HG03469 (cell line): Measurements from ENCODE around the gene TMPRSS3.

Source experiments
- ATAC-seq: cut with Tn5 transposase; IDR thresholded peaks from one replicate; pipeline ENCODE4 v1.9.1; 2021; ENCODE audit warnings: mild to moderate bottlenecking, moderate library complexity, moderate number of reproducible peaks; ENCODE audit not compliant: unreplicated experiment

Gene TMPRSS3

DNA sequence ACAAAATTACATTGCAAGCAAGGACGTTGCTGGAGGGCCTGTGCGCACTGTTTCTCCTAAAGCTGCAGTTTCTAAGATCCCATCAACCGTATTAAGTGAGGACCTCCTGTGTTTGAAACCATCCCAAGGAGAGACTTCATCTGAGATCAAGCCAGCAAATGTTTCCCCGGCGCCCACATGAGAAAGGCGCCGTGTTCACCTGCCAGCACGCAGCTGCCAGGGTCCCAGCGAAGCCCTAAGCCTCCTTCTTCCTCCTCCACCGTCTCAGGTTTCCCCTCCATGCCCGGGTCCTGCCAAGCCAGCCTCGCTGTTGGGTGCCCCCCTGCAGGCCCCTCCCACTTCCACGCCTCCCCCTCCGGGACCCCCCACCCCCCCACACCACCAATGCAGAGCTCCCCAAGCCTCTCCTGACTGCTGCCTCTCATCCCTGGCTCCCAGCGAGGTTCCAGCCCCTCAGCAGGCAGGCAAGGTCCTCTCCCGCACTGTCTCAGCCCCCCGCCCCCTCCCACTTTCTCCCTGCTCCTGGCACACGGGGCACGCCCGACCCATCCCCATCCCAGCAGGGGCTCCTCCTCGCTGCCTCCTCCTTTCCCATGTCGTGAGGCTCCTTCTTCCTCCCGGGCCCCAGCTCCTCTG, 20.9 kb downstream of the TMPRSS3 start:
- ATAC-seq: no peak

DNA sequence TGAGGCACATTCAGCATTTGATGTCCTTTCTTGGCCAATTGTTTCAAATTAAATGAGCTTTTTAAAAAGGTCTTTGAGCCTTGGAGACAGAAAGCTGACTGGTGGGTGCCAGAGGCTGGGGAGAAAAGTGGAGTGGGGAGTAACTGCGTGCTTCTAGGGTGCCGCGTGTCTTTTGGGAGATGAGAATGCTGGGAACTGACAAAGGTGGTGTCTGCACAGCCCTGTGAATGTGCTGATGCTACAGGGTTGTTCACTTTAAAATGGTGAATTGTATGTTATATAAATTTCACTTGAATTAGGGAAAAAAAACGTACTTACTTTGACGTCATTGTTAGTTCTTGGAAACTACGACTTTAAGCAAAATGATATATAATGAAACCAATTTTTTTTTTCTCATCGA, 21.4 kb downstream of the TMPRSS3 start:
- ATAC-seq: no peak

DNA sequence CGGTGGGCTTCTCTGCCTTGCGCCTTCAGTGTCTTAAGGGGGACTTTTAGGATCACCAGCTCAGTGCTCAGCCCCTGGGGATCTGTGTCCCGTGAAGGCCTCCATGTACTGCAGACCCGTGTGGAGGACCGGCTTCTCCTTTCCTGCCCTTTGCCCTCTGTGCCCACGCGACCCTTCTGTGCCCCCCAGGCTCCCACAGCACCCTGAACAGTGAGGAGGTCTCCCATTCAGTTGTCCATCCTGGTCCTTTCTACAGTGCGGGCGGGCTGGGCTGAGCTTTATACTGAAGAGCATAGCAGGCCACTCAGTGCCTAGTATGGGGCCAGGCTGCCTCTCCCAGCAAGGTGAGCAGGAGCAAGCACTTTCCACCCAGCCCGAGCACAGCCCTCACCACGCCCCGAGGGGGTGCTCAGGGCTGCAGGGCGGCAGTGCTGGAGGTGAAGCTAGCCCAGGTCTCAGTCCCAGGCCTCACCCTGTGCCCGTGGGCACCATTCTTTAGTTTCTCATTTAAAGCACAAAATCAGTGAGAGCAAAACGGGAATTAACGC, 21.9 kb downstream of the TMPRSS3 start:
- no peak for ATAC-seq

DNA sequence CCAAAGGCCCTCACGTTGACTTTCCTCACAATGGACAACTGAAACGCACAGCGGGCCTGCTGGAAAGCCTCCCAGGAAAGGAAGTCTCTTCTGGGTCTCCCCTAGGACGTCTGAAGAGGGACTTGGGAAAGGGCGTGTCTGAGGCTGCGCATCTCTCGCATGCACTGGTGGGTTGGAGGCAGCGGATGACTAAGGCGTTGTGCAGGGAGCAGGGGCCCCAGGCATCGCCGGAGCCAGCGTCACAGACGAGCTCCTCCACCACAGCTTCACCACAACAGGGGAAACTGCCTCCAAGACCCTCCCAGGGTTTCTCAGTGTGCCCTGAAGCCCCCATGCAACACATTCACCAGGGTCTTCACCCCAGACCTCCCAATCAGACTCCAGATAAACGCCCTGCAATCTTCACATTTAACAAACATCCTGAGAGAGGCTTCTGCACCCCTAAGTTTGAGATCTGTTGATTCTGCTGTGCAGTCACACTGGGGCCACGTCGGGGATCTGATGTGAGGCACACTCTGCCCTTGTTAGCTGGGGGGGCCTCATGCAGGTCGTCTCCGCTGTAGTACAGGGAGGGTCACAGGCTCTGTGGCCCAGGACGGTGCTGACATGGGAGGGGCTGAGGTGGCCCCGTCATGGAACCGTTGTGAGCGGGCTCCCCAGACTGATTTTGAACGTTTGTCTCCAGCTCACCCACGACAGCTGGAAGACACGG, 22.5 kb downstream of the TMPRSS3 start:
- ATAC-seq: no peak

DNA sequence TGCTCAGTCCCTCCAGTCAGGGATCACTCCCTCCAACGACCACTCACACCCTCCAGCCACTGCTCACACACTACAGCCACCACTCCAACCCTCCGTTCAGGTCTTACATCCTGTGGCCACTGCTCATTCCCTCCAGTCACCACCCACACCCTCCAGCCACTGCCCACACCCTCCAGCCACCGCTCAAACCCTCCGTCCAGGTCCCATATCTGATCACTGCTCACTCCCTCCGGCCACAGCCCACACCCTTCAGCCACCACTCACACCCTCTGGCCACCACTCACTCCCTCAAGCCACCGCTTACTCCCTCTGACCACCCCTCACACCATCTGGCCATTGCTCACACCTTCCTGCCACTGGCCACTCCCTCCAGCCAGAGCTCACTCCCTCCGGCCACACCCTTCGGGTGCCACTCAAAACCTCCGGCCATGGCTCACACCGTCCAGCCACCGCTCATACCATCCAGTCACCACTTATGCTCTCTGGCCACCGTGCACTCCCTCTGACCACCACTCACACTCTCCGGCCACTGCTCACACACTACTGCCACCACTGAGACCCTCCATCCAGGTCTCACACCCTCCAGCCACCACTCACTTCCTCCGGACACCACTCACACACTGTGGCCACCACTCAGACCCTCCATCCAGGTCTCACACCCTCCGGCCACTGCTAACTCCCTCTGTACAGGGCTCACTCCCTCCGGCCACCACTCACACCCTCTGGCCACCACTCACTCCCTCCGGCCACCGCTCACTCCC, 24.8 kb downstream of the TMPRSS3 start:
- no peak for ATAC-seq

DNA sequence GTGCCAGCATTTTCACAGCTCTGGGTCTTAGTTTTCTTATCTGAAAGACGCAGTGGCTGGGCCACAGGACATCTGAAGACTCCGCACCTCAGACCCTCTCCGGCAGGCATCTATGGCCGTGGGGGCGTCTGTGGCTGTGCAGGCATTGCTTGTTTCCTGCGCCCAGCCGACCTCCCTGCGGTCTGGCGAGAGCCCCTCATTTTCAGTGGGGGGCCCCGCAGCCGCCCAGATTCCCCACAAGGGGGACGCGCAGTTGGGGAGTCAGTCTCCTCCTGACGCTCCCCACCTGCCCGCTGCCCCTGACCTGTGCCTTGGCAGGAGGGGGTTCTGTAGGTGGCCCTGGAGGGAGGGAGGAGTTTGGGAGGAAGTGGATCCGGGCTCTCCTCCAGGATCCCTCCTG, 26.0 kb downstream of the TMPRSS3 start:
- ATAC-seq: no peak

DNA sequence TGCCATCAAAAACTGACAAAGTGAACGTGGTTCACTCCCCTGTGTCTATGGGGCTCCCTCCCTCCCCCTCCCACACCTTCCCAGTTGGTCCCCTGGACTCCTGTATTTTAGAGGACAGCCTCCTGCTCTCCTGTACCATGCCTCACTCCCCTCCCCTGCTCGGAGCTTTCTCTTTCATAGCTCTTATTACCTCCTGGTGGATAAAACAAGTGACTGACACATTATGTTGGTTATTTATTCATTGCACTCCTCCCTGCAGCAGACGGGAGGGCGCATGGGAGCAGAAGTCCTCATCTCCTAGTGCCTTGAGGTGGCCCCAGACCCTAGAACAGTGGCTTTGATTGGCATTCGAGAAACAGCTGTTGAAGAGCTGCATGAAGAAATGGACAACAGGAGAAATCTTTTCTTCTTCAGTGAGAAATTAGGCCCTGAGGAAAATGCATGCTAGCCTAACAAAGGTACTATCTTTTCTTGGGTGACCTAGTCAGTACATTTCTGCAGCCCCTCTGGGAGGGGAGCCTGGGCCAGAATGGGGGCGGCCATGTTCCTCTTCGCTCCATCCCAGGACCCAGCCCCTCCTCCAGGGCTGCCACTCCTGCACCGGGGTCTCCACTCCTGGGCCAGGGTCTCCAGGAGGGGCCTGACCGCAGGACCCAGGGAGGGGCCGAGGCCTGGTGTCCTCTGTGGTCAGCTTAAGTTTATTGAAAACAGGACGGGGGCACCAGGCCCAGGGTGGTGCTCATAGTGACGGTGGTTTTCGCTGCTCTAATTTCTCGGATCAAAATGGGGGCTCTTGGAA, 28.3 kb downstream of the TMPRSS3 start:
- no peak for ATAC-seq

DNA sequence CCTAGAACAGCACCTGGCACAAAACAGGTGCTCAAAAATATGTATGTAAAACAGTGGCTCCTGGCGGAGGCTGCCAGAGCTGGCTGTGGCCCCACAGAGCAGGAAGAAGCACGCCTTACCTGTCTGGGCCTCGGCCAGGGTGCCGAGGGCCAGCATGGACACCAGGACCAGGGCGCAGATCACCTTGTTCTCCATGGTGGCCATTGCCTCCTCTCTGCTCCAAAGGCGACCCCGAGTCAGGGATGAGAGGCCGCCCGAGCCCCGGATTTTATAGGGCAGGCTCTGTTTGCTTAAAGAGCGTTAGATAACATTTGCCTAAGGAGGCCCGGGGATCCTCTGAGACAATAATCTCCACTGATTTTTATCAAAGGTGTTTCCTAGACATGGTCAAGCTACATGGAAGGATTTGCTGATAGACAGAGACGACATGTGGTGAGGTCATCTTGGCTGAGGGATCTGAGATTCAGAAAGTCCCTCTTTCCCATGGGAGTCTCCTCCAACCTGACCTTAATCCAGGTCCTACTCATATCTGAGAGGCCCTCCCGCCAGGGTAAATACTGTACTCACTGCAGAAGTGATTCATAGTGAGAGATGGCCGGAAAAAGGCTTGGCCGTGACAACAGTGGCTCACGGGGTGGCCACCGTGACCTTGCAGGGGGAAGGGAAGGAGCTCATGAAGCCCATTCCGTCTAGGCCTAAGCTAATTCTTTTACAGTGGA, 29.4 kb downstream of the TMPRSS3 start, which contains the start of gene TFF1:
TFF1 (minus strand) TSS at position 244 of the 719 bp plus-strand sequence; CDS start at position 204, 40 bp downstream.
- ATAC-seq: no peak

DNA sequence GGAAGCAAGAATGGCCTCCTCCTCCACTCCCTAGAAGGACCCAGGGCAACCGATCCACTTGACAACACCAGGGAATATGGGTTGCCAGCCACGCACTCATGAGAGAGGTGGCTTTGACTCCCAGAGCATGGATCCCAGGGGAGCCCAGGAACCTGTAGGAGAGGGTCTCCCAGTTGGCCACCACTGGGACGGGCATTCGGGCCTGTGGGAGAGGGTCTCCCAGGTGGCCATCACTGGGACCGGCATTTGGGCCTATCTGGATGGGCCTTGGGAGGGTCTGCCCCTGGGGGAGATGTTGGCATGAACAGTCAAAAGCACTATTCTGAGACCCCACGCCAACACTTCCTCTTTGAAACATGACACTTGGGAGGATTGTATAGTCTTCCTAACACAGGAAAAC, 30.1 kb downstream of the TMPRSS3 start:
- no peak for ATAC-seq

DNA sequence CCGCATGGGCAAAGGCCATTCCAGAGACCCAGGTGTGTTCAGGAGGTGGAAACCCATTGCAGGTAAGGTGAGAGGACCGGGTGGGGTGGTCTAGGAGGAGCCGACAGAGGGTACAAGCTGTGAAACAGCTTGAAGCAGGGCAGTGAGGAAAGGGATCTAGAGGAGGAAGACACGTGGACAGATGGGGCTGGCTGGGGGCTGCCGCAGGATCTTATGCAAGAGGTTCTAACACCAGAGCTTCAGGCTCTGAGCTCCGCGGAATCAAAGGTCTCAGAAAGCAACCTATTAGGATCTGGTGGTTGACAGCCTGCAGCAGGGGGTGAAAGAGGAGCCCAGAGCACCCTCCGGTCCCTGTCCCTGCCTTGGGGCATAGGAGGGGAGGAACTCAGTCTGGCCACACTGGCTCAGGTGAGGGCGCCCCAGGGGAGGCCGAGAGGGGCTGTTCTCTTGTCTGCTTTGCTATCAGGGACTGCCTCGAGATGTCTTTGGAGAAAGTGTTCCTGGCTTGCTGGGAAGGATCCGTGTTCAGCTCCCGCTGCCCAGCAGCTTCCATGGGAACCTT, 31.5 kb downstream of the TMPRSS3 start:
- ATAC-seq: no peak

DNA sequence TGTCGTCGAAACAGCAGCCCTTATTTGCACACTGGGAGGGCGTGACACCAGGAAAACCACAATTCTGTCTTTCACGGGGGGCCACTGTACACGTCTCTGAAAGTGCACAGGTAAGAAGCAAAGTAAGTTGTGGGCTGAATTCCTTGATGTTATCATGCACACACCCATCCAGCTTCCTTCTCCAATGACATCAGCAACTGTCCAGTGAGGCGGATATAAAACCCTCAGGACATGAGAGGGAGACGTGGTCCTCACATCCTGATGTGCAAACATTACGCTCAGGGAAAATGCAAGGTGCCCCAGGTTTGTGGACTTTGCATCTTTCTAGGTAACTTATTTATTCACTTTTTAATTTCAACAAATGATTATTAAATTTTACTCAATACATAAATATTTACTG, 32.5 kb downstream of the TMPRSS3 start:
- ATAC-seq: no peak

DNA sequence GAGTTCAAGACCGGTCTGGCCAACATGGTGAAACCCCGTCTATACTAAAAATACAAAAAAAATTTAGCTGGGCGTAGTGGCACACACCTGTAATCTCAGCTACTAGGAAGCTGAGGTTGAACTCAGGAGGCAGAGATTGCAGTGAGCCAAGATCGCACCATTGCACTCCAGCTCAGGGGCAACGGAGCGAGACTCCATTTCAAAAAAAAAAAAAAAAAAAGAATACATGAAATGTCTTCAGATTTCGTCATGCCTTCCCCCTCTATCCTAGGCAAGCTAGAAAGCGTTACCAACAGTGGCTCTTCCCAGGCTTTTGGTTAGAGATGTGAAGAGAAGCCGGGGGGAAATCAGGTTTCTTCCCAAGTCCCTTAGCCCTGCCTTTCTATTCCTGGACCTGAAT, 33.2 kb downstream of the TMPRSS3 start:
- ATAC-seq: no peak

DNA sequence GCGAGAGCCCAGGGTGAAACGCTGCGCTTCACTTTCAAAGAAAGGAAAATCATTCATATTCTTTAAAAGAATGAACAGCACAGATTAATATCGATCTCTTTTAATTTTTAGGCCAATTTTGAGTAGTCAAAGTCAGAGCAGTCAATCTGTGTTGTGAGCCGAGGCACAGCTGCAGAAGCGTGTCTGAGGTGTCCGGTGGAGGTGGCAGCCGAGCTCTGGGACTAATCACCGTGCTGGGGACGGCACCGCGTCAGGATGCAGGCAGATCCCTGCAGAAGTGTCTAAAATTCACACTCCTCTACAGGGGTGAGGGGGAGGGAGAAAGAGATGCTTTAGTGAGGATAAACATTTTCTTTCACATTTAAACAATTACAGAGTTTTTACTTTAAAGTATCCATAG, 33.7 kb downstream of the TMPRSS3 start:
- no peak for ATAC-seq

DNA sequence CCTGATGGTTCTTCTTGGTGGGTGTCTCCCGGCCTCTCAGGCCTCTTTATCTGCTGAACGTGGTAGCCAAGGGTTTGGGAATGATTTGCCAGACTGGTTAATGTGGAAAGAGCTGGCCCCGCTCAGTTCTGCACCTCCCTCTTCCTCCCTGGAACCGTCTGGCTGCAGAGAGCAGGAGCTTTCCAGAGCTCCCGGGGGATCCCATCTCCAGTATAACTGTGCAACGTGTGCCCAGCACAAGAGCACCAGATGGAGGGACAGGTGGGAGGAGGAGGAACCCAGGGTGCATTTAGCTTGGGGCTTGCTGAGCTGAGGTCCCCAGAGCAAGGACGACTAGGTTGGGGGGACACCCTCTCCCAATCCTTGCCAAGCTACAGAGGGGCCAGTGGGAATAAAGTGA, 34.6 kb downstream of the TMPRSS3 start:
- ATAC-seq: no peak

DNA sequence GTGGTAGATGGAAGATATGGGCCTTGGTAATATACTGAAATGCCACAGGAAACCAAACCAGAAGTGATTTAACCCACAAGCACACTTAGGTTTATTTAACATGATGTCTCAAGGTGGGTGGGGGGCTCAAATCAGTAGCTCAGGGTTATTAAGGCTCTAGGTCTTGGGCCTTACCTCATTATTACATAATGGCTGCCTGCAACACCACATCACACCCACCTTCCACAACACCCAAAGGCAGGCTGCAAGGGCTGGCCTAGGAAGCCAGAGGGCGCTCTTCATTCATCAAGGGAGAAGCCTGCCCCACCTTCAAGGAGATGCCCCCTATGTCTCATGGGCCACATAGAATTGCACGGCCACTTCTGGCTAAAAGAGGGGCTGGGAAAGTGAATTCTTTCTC, 35.5 kb downstream of the TMPRSS3 start:
- ATAC-seq: no peak

DNA sequence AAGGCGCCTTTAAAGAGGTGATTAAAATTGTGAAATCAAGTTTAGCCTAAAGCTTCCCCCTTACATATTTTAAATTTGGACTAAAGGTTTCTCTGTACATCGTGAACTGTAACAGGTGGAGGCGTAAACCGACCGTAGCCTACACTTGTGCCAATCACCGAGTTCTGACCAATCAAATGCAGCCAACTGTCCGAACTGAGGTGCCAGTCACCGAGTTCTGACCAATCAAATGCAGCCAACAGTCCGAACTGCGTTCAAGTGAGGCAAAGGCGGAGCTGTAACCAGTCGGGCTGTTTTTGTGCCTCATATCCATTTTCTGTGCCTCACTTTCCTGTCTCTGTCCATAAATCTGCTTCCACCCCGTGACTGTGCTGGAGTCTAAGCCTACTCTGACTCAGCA, 36.9 kb downstream of the TMPRSS3 start:
- no peak for ATAC-seq

DNA sequence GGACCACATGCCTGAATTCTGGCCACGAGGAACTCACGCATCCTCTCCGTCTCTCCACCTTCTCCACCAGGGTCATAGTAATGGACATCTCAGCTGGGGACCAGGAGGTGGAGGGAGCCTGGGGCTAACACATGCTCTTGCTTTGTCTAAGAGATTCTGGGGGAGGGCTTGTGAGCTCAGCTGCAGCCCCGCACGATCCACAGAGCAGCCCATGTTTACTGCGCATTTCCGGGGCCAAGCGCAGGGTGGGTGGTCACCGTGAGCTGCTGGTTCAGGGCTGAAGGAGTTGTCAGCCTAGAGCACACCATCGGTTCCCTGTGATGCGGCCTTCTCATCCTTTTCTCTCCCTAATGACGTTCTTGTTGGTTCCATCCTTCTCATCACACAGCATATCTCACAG, 37.6 kb downstream of the TMPRSS3 start:
- ATAC-seq: no peak

DNA sequence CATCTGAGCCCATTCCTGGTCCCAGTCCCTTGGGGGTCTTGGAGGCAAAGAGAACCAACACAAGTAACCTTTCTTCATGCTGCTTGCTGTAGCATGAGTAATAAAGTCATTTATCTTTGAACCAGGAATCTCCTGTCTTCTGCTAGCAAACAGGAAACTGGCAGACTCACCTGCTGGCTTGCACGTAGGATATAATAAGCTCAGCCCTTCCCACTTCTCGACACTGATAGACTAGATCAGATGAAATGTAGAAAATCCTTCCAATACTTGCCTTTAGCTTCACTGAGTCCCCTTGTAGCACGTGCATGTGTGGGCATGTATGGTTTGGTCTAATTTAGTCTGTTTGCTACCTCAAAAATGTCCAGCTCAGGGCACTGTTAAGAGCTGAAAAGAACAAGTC, 38.5 kb downstream of the TMPRSS3 start:
- no peak for ATAC-seq

DNA sequence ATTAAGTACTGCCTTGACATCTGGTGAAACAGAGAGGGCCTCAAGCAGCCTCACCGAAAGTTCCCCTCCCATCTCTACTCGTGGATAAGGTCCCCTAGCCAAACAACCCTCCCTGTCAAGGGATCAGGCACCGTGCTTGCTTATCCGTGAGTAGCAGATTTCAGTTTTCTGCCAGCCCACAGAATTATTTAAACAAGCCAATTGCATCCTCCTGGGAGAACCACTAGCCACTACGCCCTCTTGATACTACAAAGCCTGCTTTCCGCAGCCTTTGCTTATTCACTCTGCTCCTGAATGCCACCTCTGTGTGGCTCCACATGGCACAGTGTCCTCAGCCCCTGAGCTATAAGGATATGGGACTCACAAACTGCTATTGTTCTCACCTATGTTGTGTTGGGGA, 39.2 kb downstream of the TMPRSS3 start:
- no peak for ATAC-seq

DNA sequence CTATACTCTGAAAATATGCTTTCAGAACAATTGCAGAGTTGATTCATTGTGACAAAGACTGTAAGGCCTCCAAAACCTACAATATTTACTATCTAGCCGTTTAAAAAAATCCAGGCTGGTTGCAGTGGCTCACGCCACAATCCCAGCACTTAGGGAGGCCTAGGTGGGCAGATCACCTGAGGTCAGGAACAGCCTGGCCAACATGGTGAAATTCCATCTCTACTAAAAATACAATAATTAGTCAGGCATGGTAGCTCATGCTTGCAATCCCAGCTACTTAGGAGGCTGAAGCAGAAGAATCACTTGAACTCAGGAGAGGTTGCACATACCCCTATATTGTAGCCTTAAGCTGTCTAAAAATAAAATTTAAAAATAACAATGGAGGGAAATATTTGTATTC, 39.8 kb downstream of the TMPRSS3 start:
- no peak for ATAC-seq
